ENCODE measurements around the gene NPAS3.
A peak's percentile ranks its signal among the peaks of the same experiment; 100 is the strongest.

NPAS3 gene

GRCh38 chr14:33685698-33686097, 747.0 kb downstream of the NPAS3 start:
- CTCF ChIA-PET: interaction anchor here (2.2 kb wide), 1 partner anchor 10 kb away, joined by 7 read pairs; no protein-coding TSS in a partner anchor
- H3K9me3 ChIP-seq (ENCODE audit: control insufficient read depth, insufficient read depth, low read depth, low read length): no peaks in the 10 kb centered on the region
- no peaks in the 10 kb centered on the region for H3K36me3 ChIP-seq (ENCODE audit: control insufficient read depth in 2 of 2, insufficient read depth in 1 of 2, low read length in 2 of 2)
- POLR2A ChIA-PET: no interaction called here
- no peak overlapping the region for H3K27ac ChIP-seq (ENCODE audit: extremely low read depth, low read depth, low read length)
- no peak for TF ChIP-seq ZNF169 (tag by site-specific recombination; IDR thresholded peaks at IDR 0.05)
- TF ChIP-seq KLF10 (tag by site-specific recombination; IDR thresholded peaks at IDR 0.05): no peak
- TF ChIP-seq ZNF585B (tag by site-specific recombination; IDR thresholded peaks at IDR 0.05): no peak
- TF ChIP-seq ZNF391 (tag by site-specific recombination; IDR thresholded peaks at IDR 0.05; ENCODE audit: borderline replicate concordance, low read depth): no peak
- no peak for TF ChIP-seq ZNF654 (tag by site-specific recombination; IDR thresholded peaks at IDR 0.05; ENCODE audit: low read depth)
- TF ChIP-seq ZNF660 (tag by site-specific recombination; IDR thresholded peaks at IDR 0.05): no peak
- no peak for TF ChIP-seq ZNF221 (tag by site-specific recombination; IDR thresholded peaks at IDR 0.05; ENCODE audit: borderline replicate concordance)
- no peak for TF ChIP-seq MEIS1 (CRISPR knock-in tag; IDR thresholded peaks at IDR 0.05; ENCODE audit: borderline replicate concordance)
- no peaks in the 10 kb centered on the region for H3K4me1 ChIP-seq (ENCODE audit: control insufficient read depth, insufficient read depth, low read length)
- H3K4me3 ChIP-seq (ENCODE audit: low read depth, low read length): no peak overlapping the region

GRCh38 chr14:33686218-33686617, 747.5 kb downstream of the NPAS3 start:
- POLR2A ChIA-PET: no interaction called here
- no peak overlapping the region for H3K27ac ChIP-seq (ENCODE audit: extremely low read depth, low read depth, low read length)
- TF ChIP-seq ZNF600 (tag by site-specific recombination; IDR thresholded peaks at IDR 0.05) (no peak), BCL6B (tag by site-specific recombination; IDR thresholded peaks at IDR 0.05) (peak; percentile 53), PRDM6 (tag by site-specific recombination; IDR thresholded peaks at IDR 0.05) (peak; percentile 42; the same call in 1 of the 2 replicates)

GRCh38 chr14:33686856-33687255, 748.2 kb downstream of the NPAS3 start:
- TF ChIP-seq ZBTB44 (tag by site-specific recombination; IDR thresholded peaks at IDR 0.05) (no peak), ZNF843 (tag by site-specific recombination; IDR thresholded peaks at IDR 0.05) (no peak), ZBTB8A (tag by site-specific recombination; IDR thresholded peaks at IDR 0.05) (no peak), HOXA7 (CRISPR knock-in tag; IDR thresholded peaks at IDR 0.05; ENCODE audit: borderline replicate concordance) (no peak), GLIS2 (tag by site-specific recombination; IDR thresholded peaks at IDR 0.05) (no peak)
- CTCF ChIA-PET: interaction anchor here (2.2 kb wide), 1 partner anchor 11 kb away, joined by 7 read pairs; no protein-coding TSS in a partner anchor
- POLR2A ChIA-PET: no interaction called here
- Histone ChIP-seq H3K9me3 (ENCODE audit: control insufficient read depth, insufficient read depth, low read depth, low read length) (no peaks in the 10 kb centered on the region), H3K27ac (ENCODE audit: extremely low read depth, low read depth, low read length) (no peak overlapping the region), H3K36me3 (ENCODE audit: control insufficient read depth in 2 of 2, insufficient read depth in 1 of 2, low read length in 2 of 2) (no peaks in the 10 kb centered on the region), H3K4me1 (ENCODE audit: control insufficient read depth, insufficient read depth, low read length) (no peaks in the 10 kb centered on the region), H3K4me3 (ENCODE audit: low read depth, low read length) (no peak overlapping the region)

More at GRCh38 chr14:33686218-33686617, 747.5 kb downstream of the NPAS3 start:
- H3K36me3 ChIP-seq (ENCODE audit: control insufficient read depth in 2 of 2, insufficient read depth in 1 of 2, low read length in 2 of 2): no peaks in the 10 kb centered on the region
- H3K4me1 ChIP-seq (ENCODE audit: control insufficient read depth, insufficient read depth, low read length): no peaks in the 10 kb centered on the region
- no peaks in the 10 kb centered on the region for H3K9me3 ChIP-seq (ENCODE audit: control insufficient read depth, insufficient read depth, low read depth, low read length)
- CTCF ChIA-PET: interaction anchor here (2.2 kb wide), 1 partner anchor 10 kb away, joined by 7 read pairs; no protein-coding TSS in a partner anchor
- H3K4me3 ChIP-seq (ENCODE audit: low read depth, low read length): no peak overlapping the region
